Smooth muscle cell (in vitro differentiated cells): ENCODE results near the gene SETD1B. TPM values are rescaled to one million over a fixed set of nuclear protein-coding genes. Genes with fewer than 3 reads are reported as not detected.

Source experiments
- DNase-seq: peaks from one replicate; lab custom pipeline; 2025; ENCODE audit not compliant: unreplicated experiment; lab: John Stamatoyannopoulos, UW
- H2AFZ ChIP-seq: fragments of 200-600 bp; sonication (generic); 2 replicates; pipeline ENCODE4 v1.6.0; 2016; ENCODE audit warnings: antibody characterized with exemption, low read depth, mild to moderate bottlenecking
- H3F3A ChIP-seq: fragments of 200-600 bp; sonication (generic); 2 replicates; pipeline ENCODE4 v1.6.0; 2017; ENCODE audit warnings: antibody characterized with exemption, low read depth
- H3K27ac ChIP-seq: fragments of 200-600 bp; sonication (generic); 2 replicates; pipeline ENCODE4 v1.5.1; 2016; ENCODE audit warnings: low read depth, mild to moderate bottlenecking
- H3K27me3 ChIP-seq: fragments of 200-600 bp; sonication (generic); 2 replicates; pipeline ENCODE4 v1.6.1; 2016; ENCODE audit warnings: low read depth, mild to moderate bottlenecking
- H3K36me3 ChIP-seq: fragments of 200-600 bp; sonication (generic); 2 replicates; pipeline ENCODE4 v1.5.1; 2016; ENCODE audit warnings: low read depth
- H3K4me1 ChIP-seq: fragments of 200-600 bp; sonication (generic); 2 replicates; pipeline ENCODE4 v1.5.1; 2016; ENCODE audit warnings: low read depth
- H3K4me2 ChIP-seq: fragments of 200-600 bp; sonication (generic); 2 replicates; pipeline ENCODE4 v1.6.0; 2016; ENCODE audit warnings: mild to moderate bottlenecking
- H3K4me3 ChIP-seq: fragments of 200-600 bp; sonication (generic); 2 replicates; pipeline ENCODE4 v1.5.1; 2016; ENCODE audit warnings: mild to moderate bottlenecking
- H3K79me2 ChIP-seq: fragments of 200-600 bp; sonication (generic); 2 replicates; pipeline ENCODE4 v1.6.0; 2016; ENCODE audit warnings: low read depth, mild to moderate bottlenecking
- H3K9ac ChIP-seq: fragments of 200-600 bp; sonication (generic); 2 replicates; pipeline ENCODE4 v1.6.0; 2016; ENCODE audit warnings: low read depth
- H3K9me3 ChIP-seq: fragments of 200-600 bp; sonication (generic); replicated peaks from 2 replicates; pipeline ENCODE4 v1.5.1; 2016; ENCODE audit warnings: low read depth
- H4K20me1 ChIP-seq: fragments of 200-600 bp; sonication (generic); 2 replicates; pipeline ENCODE4 v1.6.0; 2016; ENCODE audit warnings: low read depth
- WGBS: methylation state at CpG from one replicate; pipeline ENCODE4 v1.1.7; 2016; ENCODE audit warnings: low lambda C conversion rate; 5-methylcytosine and 5-hydroxymethylcytosine counted together
- polyA plus RNA-seq: library from polyadenylated mRNA; unstranded; fragments of >200 nt; fragmentation: Nextera tagmentation; extraction: Ambion mirVana; gene quantifications from 2 replicates; pipeline ENCODE4 v1.2.1, GENCODE V29; 2016
- total RNA-seq: library from RNA; depleted of rRNA; stranded (reverse); fragments of >200 nt; gene quantifications from 2 replicates; pipeline ENCODE4 v1.2.3, GENCODE V29; 2014
- TF ChIP-seq, protein P1 (sequence below): fragments of 200-600 bp; sonication (generic); IDR thresholded peaks from 2 replicates; pipeline ENCODE4 v1.5.1; 2017; ENCODE audit warnings: borderline replicate concordance, mild to moderate bottlenecking, antibody characterized with exemption; ENCODE audit not compliant: insufficient read depth, poor library complexity, severe bottlenecking

SETD1B gene
- total and polyA plus RNA-seq, 2 experiments from 2014 or later = 1.9 to 4.2 TPM

DNA sequence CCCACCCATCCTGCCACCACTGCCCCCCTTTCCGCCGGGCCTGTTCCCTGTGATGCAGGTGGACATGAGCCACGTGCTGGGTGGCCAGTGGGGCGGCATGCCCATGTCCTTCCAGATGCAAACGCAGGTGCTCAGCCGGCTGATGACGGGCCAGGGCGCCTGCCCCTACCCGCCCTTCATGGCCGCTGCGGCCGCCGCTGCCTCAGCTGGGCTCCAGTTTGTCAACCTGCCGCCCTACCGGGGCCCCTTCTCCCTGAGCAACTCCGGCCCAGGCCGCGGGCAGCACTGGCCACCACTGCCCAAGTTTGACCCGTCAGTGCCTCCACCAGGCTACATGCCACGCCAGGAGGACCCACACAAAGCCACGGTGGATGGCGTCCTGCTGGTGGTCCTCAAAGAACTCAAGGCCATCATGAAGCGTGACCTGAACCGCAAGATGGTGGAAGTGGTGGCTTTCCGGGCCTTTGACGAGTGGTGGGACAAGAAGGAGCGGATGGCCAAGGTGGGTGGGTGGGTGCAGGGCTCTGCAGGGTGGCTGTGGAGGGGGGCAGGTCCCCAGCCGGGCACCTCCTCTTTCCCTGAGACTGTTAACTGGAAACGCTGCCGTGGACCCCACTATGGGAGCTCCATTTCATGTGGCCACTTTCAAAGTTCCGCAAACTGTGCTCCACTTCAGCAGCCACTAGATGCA lies 10.8 kb downstream of the SETD1B start:
- Histone ChIP-seq H3K36me3 (no peaks in the 10 kb centered on the region), H3F3A (peaks cover 11% of the 10 kb centered on the region), H3K79me2 (peaks cover 51% of the 10 kb centered on the region), H3K4me2 (no peak overlapping the region), H3K4me1 (peaks cover 11% of the 10 kb centered on the region), H3K27me3 (no peaks in the 10 kb centered on the region), H2AFZ (no peak overlapping the region), H3K9me3 (no peaks in the 10 kb centered on the region), H3K9ac (no peak overlapping the region), H4K20me1 (peaks cover 60% of the 10 kb centered on the region), H3K4me3 (no peak overlapping the region), H3K27ac (no peak overlapping the region)
- no peak for DNase-seq
- WGBS = over 99% methylated on average over 17 of the region's 31 CpGs
- TF ChIP-seq, protein P1, sequence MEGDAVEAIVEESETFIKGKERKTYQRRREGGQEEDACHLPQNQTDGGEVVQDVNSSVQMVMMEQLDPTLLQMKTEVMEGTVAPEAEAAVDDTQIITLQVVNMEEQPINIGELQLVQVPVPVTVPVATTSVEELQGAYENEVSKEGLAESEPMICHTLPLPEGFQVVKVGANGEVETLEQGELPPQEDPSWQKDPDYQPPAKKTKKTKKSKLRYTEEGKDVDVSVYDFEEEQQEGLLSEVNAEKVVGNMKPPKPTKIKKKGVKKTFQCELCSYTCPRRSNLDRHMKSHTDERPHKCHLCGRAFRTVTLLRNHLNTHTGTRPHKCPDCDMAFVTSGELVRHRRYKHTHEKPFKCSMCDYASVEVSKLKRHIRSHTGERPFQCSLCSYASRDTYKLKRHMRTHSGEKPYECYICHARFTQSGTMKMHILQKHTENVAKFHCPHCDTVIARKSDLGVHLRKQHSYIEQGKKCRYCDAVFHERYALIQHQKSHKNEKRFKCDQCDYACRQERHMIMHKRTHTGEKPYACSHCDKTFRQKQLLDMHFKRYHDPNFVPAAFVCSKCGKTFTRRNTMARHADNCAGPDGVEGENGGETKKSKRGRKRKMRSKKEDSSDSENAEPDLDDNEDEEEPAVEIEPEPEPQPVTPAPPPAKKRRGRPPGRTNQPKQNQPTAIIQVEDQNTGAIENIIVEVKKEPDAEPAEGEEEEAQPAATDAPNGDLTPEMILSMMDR = no peak

DNA sequence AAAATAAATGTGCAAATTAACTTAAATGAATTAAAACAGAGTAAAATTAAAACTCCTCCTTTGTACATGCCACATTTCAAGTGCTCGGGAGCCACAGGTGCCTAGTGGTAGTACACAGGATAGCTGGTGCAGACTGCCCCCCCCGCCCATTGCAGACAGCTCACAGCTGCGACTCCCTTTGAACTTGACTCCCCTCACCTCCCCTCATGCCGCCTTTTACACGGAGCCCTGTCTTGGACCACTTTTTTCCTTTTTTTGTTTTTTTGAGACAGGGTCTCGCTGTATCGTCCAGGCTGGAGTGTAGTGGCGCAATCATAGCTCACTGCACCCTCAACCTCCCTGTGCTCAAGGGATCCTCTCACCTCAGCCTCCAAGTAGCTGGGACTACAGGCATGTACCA lies 11.5 kb downstream of the SETD1B start:
- WGBS = 98% methylated on average over 8 of the region's 8 CpGs
- Histone ChIP-seq H4K20me1 (peaks cover 60% of the 10 kb centered on the region), H2AFZ (no peak overlapping the region), H3K4me1 (peaks cover 11% of the 10 kb centered on the region), H3K79me2 (peaks cover 46% of the 10 kb centered on the region), H3K4me3 (no peak overlapping the region), H3F3A (peaks cover 11% of the 10 kb centered on the region), H3K36me3 (no peaks in the 10 kb centered on the region), H3K9me3 (no peaks in the 10 kb centered on the region), H3K27me3 (no peaks in the 10 kb centered on the region), H3K27ac (no peak overlapping the region), H3K4me2 (no peak overlapping the region), H3K9ac (no peak overlapping the region)
- TF ChIP-seq, protein P1 = no peak
- no peak for DNase-seq

DNA sequence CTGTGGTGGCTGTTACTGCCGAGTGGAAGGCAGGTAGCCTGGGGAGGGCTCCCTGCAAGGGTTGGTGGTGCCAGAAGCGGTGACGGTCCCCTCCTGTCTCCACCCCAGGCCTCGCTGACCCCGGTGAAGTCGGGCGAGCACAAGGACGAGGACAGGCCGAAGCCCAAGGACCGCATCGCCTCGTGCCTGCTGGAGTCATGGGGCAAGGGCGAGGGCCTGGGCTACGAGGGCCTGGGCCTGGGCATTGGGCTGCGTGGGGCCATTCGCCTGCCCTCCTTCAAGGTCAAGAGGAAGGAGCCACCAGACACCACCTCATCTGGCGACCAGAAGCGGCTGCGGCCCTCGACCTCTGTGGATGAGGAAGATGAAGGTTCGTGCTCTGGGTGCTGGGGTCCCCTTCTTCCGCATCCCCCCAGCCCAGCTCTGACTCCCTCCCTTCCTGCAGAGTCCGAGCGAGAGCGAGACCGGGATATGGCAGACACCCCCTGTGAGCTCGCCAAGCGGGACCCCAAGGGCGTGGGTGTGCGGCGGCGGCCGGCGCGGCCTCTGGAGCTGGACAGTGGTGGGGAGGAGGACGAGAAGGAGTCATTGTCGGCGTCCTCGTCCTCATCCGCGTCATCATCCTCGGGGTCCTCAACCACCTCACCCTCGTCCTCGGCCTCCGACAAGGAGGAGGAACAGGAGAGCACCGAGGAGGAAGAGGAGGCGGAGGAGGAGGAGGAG lies 13.3 kb downstream of the SETD1B start:
- H3K27ac ChIP-seq = no peak overlapping the region
- TF ChIP-seq, protein P1 = no peak
- no peak overlapping the region for H3K4me3 ChIP-seq
- H3K36me3 ChIP-seq = no peaks in the 10 kb centered on the region
- peaks cover 5% of the 10 kb centered on the region for H3K4me1 ChIP-seq
- 97% methylated on average over 23 of the region's 47 CpGs for WGBS
- H3K27me3 ChIP-seq = no peaks in the 10 kb centered on the region
- H3F3A ChIP-seq = no peaks in the 10 kb centered on the region
- peaks cover 44% of the 10 kb centered on the region for H4K20me1 ChIP-seq
- H2AFZ ChIP-seq = no peak overlapping the region
- H3K9me3 ChIP-seq = no peaks in the 10 kb centered on the region
- no peak overlapping the region for H3K9ac ChIP-seq
- no peak overlapping the region for H3K4me2 ChIP-seq
- no peak for DNase-seq
- peaks cover 30% of the 10 kb centered on the region for H3K79me2 ChIP-seq
